Lower leg skin (tissue), 4 donors: ENCODE results near the gene SLC46A3. TPM values are rescaled to one million over a fixed set of nuclear protein-coding genes. Genes with fewer than 3 reads are reported as not detected.
"Not testable (repeated sequence)": the region's sequence is repeated elsewhere in the genome, so short reads cannot be mapped to it uniquely, and the experiment has no call there.

Experiments
- DNase-seq, 2 donors: peaks; one replicate each; pipeline ENCODE4 v3.0.0-alpha.2; 2019; ENCODE audit warnings: low spot score in 2 of 2
- H3K4me3 ChIP-seq: fragments of 200-600 bp; sonication (generic); 2 replicates; pipeline ENCODE4 v1.5.1; 2017; ENCODE audit warnings: mild to moderate bottlenecking, low read depth; ENCODE audit not compliant: poor library complexity, severe bottlenecking
- CTCF ChIP-seq, 3 donors: fragments of 450-650 bp; IDR thresholded peaks; one replicate each; pipeline ENCODE4 v1.5.1; 2016; ENCODE audit warnings: antibody characterized with exemption in 3 of 3, mild to moderate bottlenecking in 3 of 3, moderate library complexity in 2 of 3
- POLR2A ChIP-seq, 2 donors: fragments of 450-650 bp; IDR thresholded peaks; one replicate each; pipeline ENCODE4 v1.6.1; 2016 to 2017; ENCODE audit warnings: antibody characterized with exemption in 2 of 2, mild to moderate bottlenecking in 1 of 2, moderate library complexity in 1 of 2
- WGBS, 2 donors: methylation state at CpG; one replicate each; pipeline ENCODE4 v1.1.5; 2018; 5-methylcytosine and 5-hydroxymethylcytosine counted together
- intact Hi-C: fragments of 100-400 bp; cut with DNase I; formaldehyde crosslinking; loops from one replicate; pipeline ENCODE4 v1.15.0; 2023; ENCODE audit warnings: low total_unique reads
- total RNA-seq, 4 donors: library from RNA; depleted of rRNA; stranded (reverse); fragments of >200 nt; gene quantifications; one replicate each; pipeline ENCODE4 v1.1.0, GENCODE V29; 2016

The SLC46A3 gene
- total RNA-seq, 4 donors from 2014 or later, result 5.4 to 16.5 (median 9.3) TPM

DNA sequence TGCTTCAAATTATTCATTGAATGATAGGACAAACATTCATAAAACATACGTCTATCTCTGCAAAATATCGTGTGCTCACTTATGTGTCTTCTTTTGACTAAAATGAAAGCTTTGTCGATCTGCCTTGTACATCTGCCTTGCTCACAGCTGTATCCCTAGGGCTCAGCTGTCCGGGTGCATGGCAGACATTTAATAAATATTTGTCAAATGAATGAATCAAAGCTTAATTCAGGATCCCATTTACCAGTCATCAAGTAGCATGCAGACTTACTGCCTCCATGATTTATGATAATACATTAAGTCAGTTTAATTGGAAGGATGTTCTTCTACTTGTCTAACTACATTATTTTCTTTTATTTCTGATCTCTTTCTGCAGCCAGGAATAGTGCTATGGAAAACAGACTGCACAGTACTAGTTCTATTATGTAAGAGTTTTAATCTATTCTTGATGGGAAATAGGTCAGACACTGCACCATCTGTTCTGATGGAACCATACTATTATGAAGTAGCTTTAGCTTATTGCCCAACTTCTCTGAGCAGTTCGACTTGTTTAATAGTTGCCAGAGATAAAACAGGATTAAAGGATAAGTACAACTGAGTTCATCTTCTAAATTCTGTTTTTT lies 13.2 kb downstream of the SLC46A3 start:
- WGBS, 2 donors, result 42 to 43% methylated on average over 5 of the region's 5 CpGs
- TF ChIP-seq CTCF (IDR thresholded peaks at IDR 0.05) (no peak), POLR2A (IDR thresholded peaks at IDR 0.05) (no peak)
- intact Hi-C loops, result no loop called here
- H3K4me3 ChIP-seq, result no peak overlapping the region
- DNase-seq, result no peak

DNA sequence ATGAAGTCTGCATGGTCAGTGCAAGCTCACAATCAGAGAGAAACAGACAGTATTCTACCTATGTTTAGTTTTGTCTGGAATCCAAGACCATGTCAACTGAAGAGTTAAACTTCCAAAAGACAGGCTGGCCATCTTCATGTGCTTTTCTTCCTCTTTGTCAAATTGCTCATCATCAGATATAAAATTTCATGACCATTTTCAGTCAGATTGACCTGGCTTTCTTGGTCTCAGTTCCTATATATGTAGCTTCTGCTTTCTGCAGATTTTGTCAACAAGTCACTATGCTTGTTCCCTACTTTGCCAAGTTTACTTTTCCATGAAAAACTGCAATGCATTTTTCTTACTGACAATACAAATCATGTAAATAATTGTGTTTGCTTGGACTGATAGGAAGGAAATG lies 13.9 kb downstream of the SLC46A3 start:
- no peak for DNase-seq
- TF ChIP-seq POLR2A (IDR thresholded peaks at IDR 0.05), result no peak
- no peak for TF ChIP-seq CTCF (IDR thresholded peaks at IDR 0.05)
- no peak overlapping the region for H3K4me3 ChIP-seq
- intact Hi-C loops, result no loop called here

DNA sequence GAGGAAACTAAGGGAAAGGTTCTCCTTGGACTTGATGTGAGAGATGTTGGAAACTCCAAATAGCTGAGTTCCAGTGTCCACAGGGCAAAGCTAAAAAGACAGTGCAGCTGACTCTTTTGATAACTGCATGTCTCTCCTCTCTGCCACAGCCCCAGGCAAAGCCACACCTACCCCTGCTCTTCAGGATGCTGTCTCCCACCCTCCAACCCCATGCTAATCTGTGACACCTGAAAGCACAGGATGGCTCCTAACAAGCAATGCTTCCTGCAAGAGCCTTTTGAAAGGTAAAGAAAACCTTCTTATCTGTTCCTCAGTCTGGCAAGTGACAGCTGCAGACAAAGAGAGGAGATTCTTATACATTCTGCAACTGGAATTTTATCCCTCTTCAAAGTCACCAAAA lies 14.5 kb downstream of the SLC46A3 start:
- H3K4me3 ChIP-seq, result no peak overlapping the region
- no peak for DNase-seq
- TF ChIP-seq CTCF (IDR thresholded peaks at IDR 0.05) (no peak), POLR2A (IDR thresholded peaks at IDR 0.05) (no peak)
- intact Hi-C loops, result no loop called here

DNA sequence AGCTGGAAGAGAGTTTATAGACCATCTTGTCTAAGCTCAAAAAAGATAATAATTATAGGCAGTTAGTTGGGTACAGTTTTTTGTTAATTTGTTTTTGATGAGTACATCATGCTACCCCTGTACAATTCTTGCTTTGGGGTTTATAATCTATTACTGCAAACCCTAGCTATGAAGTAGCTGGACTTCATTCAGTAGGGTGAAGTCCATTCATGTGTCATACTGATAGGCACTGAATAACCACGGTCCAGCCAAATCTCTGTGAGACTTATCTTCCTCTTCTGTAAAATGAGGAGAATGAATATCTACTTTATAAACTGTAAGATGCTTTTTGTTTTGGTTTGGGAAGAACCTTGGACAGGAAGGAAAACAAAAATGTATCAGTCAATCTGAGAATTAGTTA lies 19.5 kb downstream of the SLC46A3 start:
- 88 to 96% methylated on average over 1 of the region's 1 CpG for WGBS, 2 donors
- H3K4me3 ChIP-seq, result no peak overlapping the region
- intact Hi-C loops, result no loop called here
- TF ChIP-seq CTCF (IDR thresholded peaks at IDR 0.05), result no peak
- TF ChIP-seq POLR2A (IDR thresholded peaks at IDR 0.05), result no peak
- DNase-seq, result no peak

DNA sequence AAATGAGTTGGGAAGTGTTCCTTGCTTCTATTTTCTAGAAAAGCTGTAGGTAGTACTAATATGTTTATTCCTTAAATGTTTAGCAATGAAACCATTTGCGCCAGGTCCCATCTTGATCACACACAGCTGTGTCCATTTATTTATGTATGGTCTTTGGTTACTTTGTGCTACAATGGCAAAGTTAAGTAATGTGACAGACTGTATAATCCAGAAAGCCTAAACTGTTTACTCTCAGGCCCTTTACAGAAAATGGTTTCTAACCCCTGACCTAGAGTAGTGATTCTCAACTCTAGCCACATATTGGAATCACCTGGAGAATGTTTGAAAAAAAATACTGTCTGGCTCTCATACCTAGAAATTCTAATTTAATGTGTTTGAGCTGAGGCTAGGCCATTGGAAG lies 21.3 kb downstream of the SLC46A3 start:
- 97 to 100% methylated on average over 1 of the region's 1 CpG for WGBS, 2 donors
- intact Hi-C loops, result no loop called here
- no peak overlapping the region for H3K4me3 ChIP-seq
- no peak for DNase-seq
- TF ChIP-seq CTCF (IDR thresholded peaks at IDR 0.05), result no peak
- no peak for TF ChIP-seq POLR2A (IDR thresholded peaks at IDR 0.05)

- H3K4me3 ChIP-seq, intact Hi-C loops, DNase-seq: not testable (repeated sequence)
- WGBS, 2 donors, result 65 to 74% methylated on average over 11 of the region's 11 CpGs
Observed at GRCh38 chr13:28693605-28694491, 24.9 kb downstream of the SLC46A3 start.
